Measurements from ENCODE around the gene SERINC5. TPM values are rescaled to one million over a fixed set of nuclear protein-coding genes. Genes with fewer than 3 reads are reported as not detected.
"Not testable (repeated sequence)": the region's sequence is repeated elsewhere in the genome, so short reads cannot be mapped to it uniquely, and the experiment has no call there.

SERINC5 gene
- total RNA-seq, 1 donor from 2014 or later = 30.6 TPM

GRCh38 chr5:80195837-80196400 is 59.9 kb downstream of the SERINC5 start:
- DNase-seq = no peak

GRCh38 chr5:80194468-80194867 is 61.4 kb downstream of the SERINC5 start:
- DNase-seq = no peak

- peak; percentile 51 for DNase-seq
Observed at GRCh38 chr5:80193401-80193800, 62.4 kb downstream of the SERINC5 start.

- DNase-seq = peak; percentile 63
Observed at GRCh38 chr5:80192507-80193241, 63.2 kb downstream of the SERINC5 start.

GRCh38 chr5:80191991-80192398 is 63.9 kb downstream of the SERINC5 start:
- DNase-seq = peak; percentile 71

- DNase-seq = no peak
Observed at GRCh38 chr5:80191397-80191796, 64.5 kb downstream of the SERINC5 start.

GRCh38 chr5:80190960-80191359 is 64.9 kb downstream of the SERINC5 start:
- no peak for DNase-seq

- no peak for DNase-seq
Observed at GRCh38 chr5:80189701-80190100, 66.1 kb downstream of the SERINC5 start.

GRCh38 chr5:80189201-80189600 is 66.6 kb downstream of the SERINC5 start:
- no peak for DNase-seq

- no peak for DNase-seq
Observed at GRCh38 chr5:80187421-80188090, 68.3 kb downstream of the SERINC5 start.

- not testable (repeated sequence) for DNase-seq
Observed at GRCh38 chr5:80185535-80185934, 70.3 kb downstream of the SERINC5 start.

- DNase-seq = no peak
Observed at GRCh38 chr5:80185095-80185494, 70.8 kb downstream of the SERINC5 start.

- DNase-seq = peak; percentile 56
Observed at GRCh38 chr5:80184235-80185023, 71.4 kb downstream of the SERINC5 start.

- not testable (repeated sequence) for DNase-seq
Observed at GRCh38 chr5:80183728-80184234, 72.1 kb downstream of the SERINC5 start.

GRCh38 chr5:80182809-80183580 is 72.9 kb downstream of the SERINC5 start:
- no peak for DNase-seq

- no peak for DNase-seq
Observed at GRCh38 chr5:80181618-80182211, 74.1 kb downstream of the SERINC5 start.

GRCh38 chr5:80177236-80177635 is 78.6 kb downstream of the SERINC5 start:
- no peak for DNase-seq

- DNase-seq = no peak
Observed at GRCh38 chr5:80175337-80175736, 80.5 kb downstream of the SERINC5 start.

GRCh38 chr5:80174790-80175189 is 81.1 kb downstream of the SERINC5 start:
- no peak for DNase-seq

GRCh38 chr5:80172067-80172695 is 83.7 kb downstream of the SERINC5 start:
- DNase-seq = no peak

GRCh38 chr5:80170117-80170535 is 85.7 kb downstream of the SERINC5 start:
- no peak for DNase-seq
